ENCODE results near the gene GPR180. TPM values are rescaled to one million over a fixed set of nuclear protein-coding genes. Genes with fewer than 3 reads are reported as not detected.

GPR180 gene
- total RNA-seq: 1 to 10 TPM; 5.3 to 5.4 TPM

- POLR2A ChIA-PET: interaction anchor here (0.6 to 1.5 kb wide), 4 partner anchors 15 to 61 kb away, joined by 3 to 8 read pairs (median 6); no protein-coding TSS in a partner anchor
- ATAC-seq (ENCODE audit: low read depth): peak; percentile 100
- Mint-ChIP-seq H3K4me3 (peak within 1 kb of the TSS; percentile 83), H3K36me3 (peaks cover 11% of the 10 kb centered on the region), H3K27ac (peak within 1 kb of the TSS; percentile 64), H3K9me3 (peaks cover 5% of the 10 kb centered on the region), H3K27me3 (no peaks in the 10 kb centered on the region), H3K4me1 (peaks cover 26% of the 10 kb centered on the region)
- peak; percentile 84 for DNase-seq
Measured at GRCh38 chr13:94601446-94602431, at the start of gene GPR180. Gene GPR180 (plus strand): TSS chr13:94601857. CDS start chr13:94601928, 71 bp downstream.

- POLR2A ChIA-PET: no interaction called here
Measured at GRCh38 chr13:94552095-94552494, 49.6 kb upstream of the GPR180 start.

GRCh38 chr13:94553766-94554165, 47.9 kb upstream of the GPR180 start:
- peaks cover 8% of the 10 kb centered on the region for H3K27me3 Mint-ChIP-seq
- peaks cover 2% of the 10 kb centered on the region for H3K36me3 Mint-ChIP-seq
- H3K4me1 Mint-ChIP-seq: peaks cover 17% of the 10 kb centered on the region
- H3K4me3 Mint-ChIP-seq: no peak overlapping the region
- POLR2A ChIA-PET: no interaction called here
- no peaks in the 10 kb centered on the region for H3K9me3 Mint-ChIP-seq
- no peak overlapping the region for H3K27ac Mint-ChIP-seq
- no peak for DNase-seq
- ATAC-seq (ENCODE audit: low read depth): no peak

More at GRCh38 chr13:94552095-94552494, 49.6 kb upstream of the GPR180 start:
- peaks cover 8% of the 10 kb centered on the region for H3K27me3 Mint-ChIP-seq
- DNase-seq (no peak), ATAC-seq (ENCODE audit: low read depth) (no peak)
- H3K9me3 Mint-ChIP-seq: no peaks in the 10 kb centered on the region
- H3K4me1 Mint-ChIP-seq: peaks cover 19% of the 10 kb centered on the region
- peaks cover 2% of the 10 kb centered on the region for H3K36me3 Mint-ChIP-seq
- no peak overlapping the region for H3K4me3 Mint-ChIP-seq
- no peak overlapping the region for H3K27ac Mint-ChIP-seq

- H3K4me3 Mint-ChIP-seq: no peak overlapping the region
- H3K27ac Mint-ChIP-seq: no peak overlapping the region
Measured at GRCh38 chr13:94556041-94556440, 45.6 kb upstream of the GPR180 start.

GRCh38 chr13:94556621-94557020, 45.0 kb upstream of the GPR180 start:
- H3K4me1 Mint-ChIP-seq: peaks cover 22% of the 10 kb centered on the region
- ATAC-seq (ENCODE audit: low read depth) (no peak), DNase-seq (no peak)
- no peak overlapping the region for H3K27ac Mint-ChIP-seq
- H3K27me3 Mint-ChIP-seq: no peaks in the 10 kb centered on the region
- POLR2A ChIA-PET: interaction anchor here (1.4 kb wide), 1 partner anchor 39 kb away, joined by 6 read pairs; the partner anchor contains the start of gene TGDS
- no peaks in the 10 kb centered on the region for H3K9me3 Mint-ChIP-seq
- H3K36me3 Mint-ChIP-seq: peaks cover 4% of the 10 kb centered on the region
- no peak overlapping the region for H3K4me3 Mint-ChIP-seq

More at GRCh38 chr13:94556041-94556440, 45.6 kb upstream of the GPR180 start:
- POLR2A ChIA-PET: interaction anchor here (1.4 kb wide), 1 partner anchor 40 kb away, joined by 6 read pairs; the partner anchor contains the start of gene TGDS
- DNase-seq (no peak), ATAC-seq (ENCODE audit: low read depth) (no peak)
- H3K36me3 Mint-ChIP-seq: peaks cover 4% of the 10 kb centered on the region
- H3K9me3 Mint-ChIP-seq: no peaks in the 10 kb centered on the region
- peaks cover 22% of the 10 kb centered on the region for H3K4me1 Mint-ChIP-seq
- peaks cover 2% of the 10 kb centered on the region for H3K27me3 Mint-ChIP-seq

GRCh38 chr13:94557684-94558235, 43.9 kb upstream of the GPR180 start:
- H3K4me1 Mint-ChIP-seq: peaks cover 22% of the 10 kb centered on the region
- H3K9me3 Mint-ChIP-seq: no peaks in the 10 kb centered on the region
- ATAC-seq (ENCODE audit: low read depth) (no peak), DNase-seq (no peak)
- H3K27ac Mint-ChIP-seq: peak overlapping the region; percentile 81
- H3K27me3 Mint-ChIP-seq: no peaks in the 10 kb centered on the region
- peaks cover 10% of the 10 kb centered on the region for H3K36me3 Mint-ChIP-seq
- POLR2A ChIA-PET: no interaction called here
- H3K4me3 Mint-ChIP-seq: no peak overlapping the region

- Mint-ChIP-seq H3K36me3 (peaks cover 14% of the 10 kb centered on the region), H3K27me3 (no peaks in the 10 kb centered on the region), H3K9me3 (no peaks in the 10 kb centered on the region), H3K27ac (peak overlapping the region; percentile 81), H3K4me3 (peak overlapping the region; percentile 78), H3K4me1 (peaks cover 22% of the 10 kb centered on the region)
- POLR2A ChIA-PET: no interaction called here
- ATAC-seq (ENCODE audit: low read depth): peak; percentile 96
- peak; percentile 41 for DNase-seq
Measured at GRCh38 chr13:94558716-94559115, 42.9 kb upstream of the GPR180 start.

- Mint-ChIP-seq H3K27me3 (no peaks in the 10 kb centered on the region), H3K36me3 (peaks cover 14% of the 10 kb centered on the region), H3K27ac (peak overlapping the region; percentile 81), H3K4me1 (peaks cover 22% of the 10 kb centered on the region), H3K9me3 (no peaks in the 10 kb centered on the region), H3K4me3 (peak overlapping the region; percentile 78)
- DNase-seq (no peak), ATAC-seq (ENCODE audit: low read depth) (no peak)
- POLR2A ChIA-PET: interaction anchor here (0.5 kb wide), 1 partner anchor 43 kb away, joined by 4 read pairs; no protein-coding TSS in a partner anchor
Measured at GRCh38 chr13:94559222-94559795, 42.3 kb upstream of the GPR180 start.

GRCh38 chr13:94560116-94560515, 41.5 kb upstream of the GPR180 start:
- no peak for DNase-seq
- H3K4me3 Mint-ChIP-seq: no peak overlapping the region
- H3K27ac Mint-ChIP-seq: no peak overlapping the region
- H3K36me3 Mint-ChIP-seq: peaks cover 14% of the 10 kb centered on the region
- H3K9me3 Mint-ChIP-seq: no peaks in the 10 kb centered on the region
- peaks cover 22% of the 10 kb centered on the region for H3K4me1 Mint-ChIP-seq
- no peaks in the 10 kb centered on the region for H3K27me3 Mint-ChIP-seq
- POLR2A ChIA-PET: interaction anchor here (0.5 to 1.2 kb wide), 2 partner anchors 36 to 42 kb away, joined by 3 to 4 read pairs; partner anchors contain the start of gene TGDS
- ATAC-seq (ENCODE audit: low read depth): no peak

GRCh38 chr13:94561126-94561525, 40.5 kb upstream of the GPR180 start:
- H3K4me1 Mint-ChIP-seq: peaks cover 22% of the 10 kb centered on the region
- H3K36me3 Mint-ChIP-seq: peaks cover 14% of the 10 kb centered on the region
- no peak for ATAC-seq (ENCODE audit: low read depth)
- POLR2A ChIA-PET: interaction anchor here (1.2 kb wide), 1 partner anchor 35 kb away, joined by 3 read pairs; the partner anchor contains the start of gene TGDS
- no peak overlapping the region for H3K4me3 Mint-ChIP-seq
- H3K9me3 Mint-ChIP-seq: no peaks in the 10 kb centered on the region
- no peak for DNase-seq
- no peak overlapping the region for H3K27ac Mint-ChIP-seq
- no peaks in the 10 kb centered on the region for H3K27me3 Mint-ChIP-seq

GRCh38 chr13:94567581-94567980, 34.1 kb upstream of the GPR180 start:
- no peak for ATAC-seq (ENCODE audit: low read depth)
- H3K4me1 Mint-ChIP-seq: no peaks in the 10 kb centered on the region
- peaks cover 40% of the 10 kb centered on the region for H3K36me3 Mint-ChIP-seq
- no peak overlapping the region for H3K27ac Mint-ChIP-seq
- no peak for DNase-seq
- no peaks in the 10 kb centered on the region for H3K27me3 Mint-ChIP-seq
- H3K9me3 Mint-ChIP-seq: no peaks in the 10 kb centered on the region
- H3K4me3 Mint-ChIP-seq: no peak overlapping the region
- POLR2A ChIA-PET: interaction anchor here (1.1 kb wide), 1 partner anchor 28 kb away, joined by 3 read pairs; the partner anchor contains the start of gene TGDS

GRCh38 chr13:94568443-94568842, 33.2 kb upstream of the GPR180 start:
- no peak for ATAC-seq (ENCODE audit: low read depth)
- H3K27me3 Mint-ChIP-seq: no peaks in the 10 kb centered on the region
- H3K36me3 Mint-ChIP-seq: peaks cover 42% of the 10 kb centered on the region
- DNase-seq: no peak
- no peaks in the 10 kb centered on the region for H3K9me3 Mint-ChIP-seq
- POLR2A ChIA-PET: no interaction called here
- H3K4me3 Mint-ChIP-seq: no peak overlapping the region
- H3K27ac Mint-ChIP-seq: no peak overlapping the region
- H3K4me1 Mint-ChIP-seq: no peaks in the 10 kb centered on the region

GRCh38 chr13:94569615-94570014, 32.0 kb upstream of the GPR180 start:
- DNase-seq (no peak), ATAC-seq (ENCODE audit: low read depth) (no peak)
- POLR2A ChIA-PET: no interaction called here
- H3K4me1 Mint-ChIP-seq: no peaks in the 10 kb centered on the region
- H3K27me3 Mint-ChIP-seq: no peaks in the 10 kb centered on the region
- H3K9me3 Mint-ChIP-seq: no peaks in the 10 kb centered on the region
- peaks cover 50% of the 10 kb centered on the region for H3K36me3 Mint-ChIP-seq
- H3K4me3 Mint-ChIP-seq: no peak overlapping the region
- H3K27ac Mint-ChIP-seq: no peak overlapping the region

All from activated naive CD8-positive, alpha-beta T cell treated with anti-CD3 and anti-CD28 coated beads, Interleukin-2, amount 10 ng/mL, durations not matched to agents 7 days and 5 days (primary cell).